SU-DHL-6 (cell line): ENCODE results near the gene CIT.

Experiments used
- H2AFZ ChIP-seq: fragments of 200-600 bp; sonication (generic); 2 replicates; pipeline ENCODE4 v1.6.1; 2014; ENCODE audit warnings: low read depth, mild to moderate bottlenecking, moderate library complexity, mixed read lengths, antibody characterized with exemption, low read length; ENCODE audit not compliant: severe bottlenecking
- H3F3A ChIP-seq: fragments of 200-600 bp; shearing (Covaris generic); 2 replicates; pipeline ENCODE4 v1.6.0; 2016; ENCODE audit warnings: antibody characterized with exemption, mild to moderate bottlenecking; ENCODE audit not compliant: insufficient read depth
- H3K27ac ChIP-seq: fragments of 200-600 bp; sonication (generic); 2 replicates; pipeline ENCODE4 v1.5.1; 2016; ENCODE audit warnings: low read depth, mild to moderate bottlenecking, low read length, moderate library complexity, mixed read lengths
- H3K27me3 ChIP-seq: fragments of 200-600 bp; sonication (generic), shearing (Covaris generic); 2 replicates; pipeline ENCODE4 v1.6.0; 2014; ENCODE audit warnings: mild to moderate bottlenecking, low read length
- H3K36me3 ChIP-seq: fragments of 200-600 bp; sonication (generic); 2 replicates; pipeline ENCODE4 v1.6.1; 2014; ENCODE audit warnings: mild to moderate bottlenecking, low read length, mixed read lengths
- H3K4me2 ChIP-seq: fragments of 300-600, 200-600 bp; shearing (Covaris generic), sonication (generic); 2 replicates; pipeline ENCODE4 v1.6.0; 2014; ENCODE audit warnings: low read length, low read depth, mild to moderate bottlenecking; ENCODE audit not compliant: poor library complexity, severe bottlenecking
- H3K4me3 ChIP-seq: fragments of 200-600 bp; sonication (generic); 2 replicates; pipeline ENCODE4 v1.5.1; 2014; ENCODE audit warnings: antibody characterized with exemption, low read length, mild to moderate bottlenecking, mixed read lengths; ENCODE audit not compliant: insufficient read depth, poor library complexity, severe bottlenecking
- H3K79me2 ChIP-seq: fragments of 200-600 bp; sonication (generic); 2 replicates; pipeline ENCODE4 v1.6.1; 2014; ENCODE audit warnings: mild to moderate bottlenecking, low read length, moderate library complexity; ENCODE audit not compliant: insufficient read depth
- H3K9ac ChIP-seq: fragments of 200-600 bp; sonication (generic); 2 replicates; pipeline ENCODE4 v1.7.0; 2014; ENCODE audit warnings: mild to moderate bottlenecking, low read length
- H3K9me2 ChIP-seq: fragments of 200-600 bp; sonication (generic); replicated peaks from 2 replicates; pipeline ENCODE4 v1.6.1; 2014; ENCODE audit warnings: low read length; ENCODE audit not compliant: insufficient read depth
- H3K9me3 ChIP-seq: fragments of 200-600 bp; sonication (generic); 2 replicates; pipeline ENCODE4 v1.6.1; 2014; ENCODE audit warnings: low read length, mixed read lengths; ENCODE audit not compliant: insufficient read depth
- H4K20me1 ChIP-seq: fragments of 200-600 bp; sonication (generic); 2 replicates; pipeline ENCODE4 v1.6.1; 2014; ENCODE audit warnings: low read depth, mild to moderate bottlenecking, antibody characterized with exemption, low read length, moderate library complexity, mixed read lengths
- CTCF ChIP-seq: fragments of 200-600 bp; sonication (generic); IDR thresholded peaks from one replicate; pipeline ENCODE4 v1.5.1; 2017; ENCODE audit warnings: antibody characterized with exemption, mild to moderate bottlenecking, low read length, moderate library complexity; ENCODE audit not compliant: insufficient read depth, poor library complexity, severe bottlenecking
- EZH2phosphoT487 ChIP-seq: fragments of 200-600 bp; sonication (generic), shearing (Covaris generic); conservative IDR thresholded peaks from 2 replicates; pipeline ENCODE4 v1.6.1; 2018; ENCODE audit warnings: mild to moderate bottlenecking, antibody characterized with exemption, low read length, moderate library complexity, mixed read lengths

CIT gene

GRCh38 chr12:119911182-119911581 lies 34.1 kb upstream of the CIT start:
- H3K9me3 ChIP-seq = no peaks in the 10 kb centered on the region
- H3K4me3 ChIP-seq = no peak overlapping the region
- H3F3A ChIP-seq = no peaks in the 10 kb centered on the region
- H3K9me2 ChIP-seq = no peaks in the 10 kb centered on the region
- no peak overlapping the region for H3K9ac ChIP-seq
- no peaks in the 10 kb centered on the region for H3K79me2 ChIP-seq
- no peak for TF ChIP-seq EZH2phosphoT487
- no peak for TF ChIP-seq CTCF
- no peaks in the 10 kb centered on the region for H3K36me3 ChIP-seq
- H3K27ac ChIP-seq = no peak overlapping the region
- no peak overlapping the region for H3K4me2 ChIP-seq
- H3K27me3 ChIP-seq = no peaks in the 10 kb centered on the region
- no peak overlapping the region for H2AFZ ChIP-seq
- H4K20me1 ChIP-seq = no peaks in the 10 kb centered on the region

- Histone ChIP-seq H3K27me3 (no peaks in the 10 kb centered on the region), H3K27ac (no peak overlapping the region), H3K9me3 (no peaks in the 10 kb centered on the region), H4K20me1 (no peaks in the 10 kb centered on the region), H3K79me2 (no peaks in the 10 kb centered on the region), H2AFZ (no peak overlapping the region), H3K9ac (no peak overlapping the region), H3K4me3 (no peak overlapping the region), H3K4me2 (no peak overlapping the region), H3F3A (no peaks in the 10 kb centered on the region), H3K9me2 (no peaks in the 10 kb centered on the region), H3K36me3 (no peaks in the 10 kb centered on the region)
- TF ChIP-seq CTCF (no peak), EZH2phosphoT487 (no peak)
These were observed 33.5 kb upstream of the CIT start for GRCh38 chr12:119910586-119910985.

DNA sequence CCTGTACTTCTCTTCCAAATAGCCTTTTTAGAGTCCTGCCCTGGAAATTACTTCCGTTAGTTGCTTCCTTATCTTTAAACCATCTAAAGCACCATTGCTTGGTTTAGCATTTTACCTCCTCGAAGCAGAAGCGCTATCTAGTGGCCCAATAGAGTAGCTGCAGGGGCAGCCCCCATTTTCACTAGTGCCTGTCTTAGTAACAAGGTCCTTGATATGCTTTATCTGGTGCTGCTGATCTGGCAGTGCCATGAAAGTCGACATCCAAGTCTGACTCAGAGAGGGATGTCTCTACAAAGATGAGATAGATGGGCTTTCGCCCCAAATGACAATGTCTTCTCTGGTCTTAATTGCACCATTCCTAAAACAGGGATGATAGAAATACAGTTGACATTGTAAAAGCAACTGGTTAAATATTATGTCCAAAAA lies 25.0 kb upstream of the CIT start:
- Histone ChIP-seq H3K4me2 (peak overlapping the region; percentile 33), H3K9me2 (no peaks in the 10 kb centered on the region), H4K20me1 (no peaks in the 10 kb centered on the region), H3F3A (no peaks in the 10 kb centered on the region), H3K9me3 (no peaks in the 10 kb centered on the region), H3K36me3 (no peaks in the 10 kb centered on the region), H3K79me2 (no peaks in the 10 kb centered on the region), H3K4me3 (no peak overlapping the region), H2AFZ (peak overlapping the region; percentile 89), H3K27me3 (no peaks in the 10 kb centered on the region), H3K9ac (no peak overlapping the region), H3K27ac (no peak overlapping the region)
- peak; percentile 96 for TF ChIP-seq CTCF
- TF ChIP-seq EZH2phosphoT487 = no peak
